Mesendoderm (in vitro differentiated cells): Measurements from ENCODE around the gene ORMDL1.

Experiments
- DNase-seq: peaks from one replicate; pipeline ENCODE4 v3.0.0; 2013
- H2AK5ac ChIP-seq: 2 replicates; pipeline ENCODE4 v1.6.1; 2013; ENCODE audit warnings: low read length, inconsistent platforms
- H2BK120ac ChIP-seq: 2 replicates; pipeline ENCODE4 v1.6.1; 2013; ENCODE audit warnings: low read depth, mild to moderate bottlenecking, low read length, moderate library complexity, mixed read lengths
- H2BK15ac ChIP-seq: replicated peaks from 2 replicates; pipeline ENCODE4 v1.6.1; 2013; ENCODE audit warnings: low read depth, mild to moderate bottlenecking, moderate library complexity
- H2BK5ac ChIP-seq: 2 replicates; pipeline ENCODE4 v1.6.1; 2013; ENCODE audit warnings: low read length, inconsistent platforms
- H3K18ac ChIP-seq: 2 replicates; pipeline ENCODE4 v1.6.1; 2013; ENCODE audit warnings: mild to moderate bottlenecking, low read length, mixed read lengths
- H3K23ac ChIP-seq: one replicate; pipeline ENCODE4 v1.6.1; 2013; ENCODE audit warnings: low read length
- H3K27ac ChIP-seq: 2 replicates; pipeline ENCODE4 v1.5.1; 2013; ENCODE audit warnings: low read depth, mild to moderate bottlenecking, inconsistent platforms, low read length, moderate library complexity
- H3K27me3 ChIP-seq: 2 replicates; pipeline ENCODE4 v1.6.1; 2013; ENCODE audit warnings: low read length, control low read depth, mild to moderate bottlenecking, inconsistent platforms; ENCODE audit not compliant: insufficient read depth, poor library complexity
- H3K36me3 ChIP-seq: 2 replicates; pipeline ENCODE4 v1.6.1; 2013; ENCODE audit warnings: low read length, inconsistent platforms; ENCODE audit not compliant: control insufficient read depth, insufficient read depth
- H3K4ac ChIP-seq: one replicate; pipeline ENCODE4 v1.6.1; 2013; ENCODE audit warnings: low read depth, mild to moderate bottlenecking, low read length, moderate library complexity
- H3K4me1 ChIP-seq: 2 replicates; pipeline ENCODE4 v1.6.1; 2013; ENCODE audit warnings: low read depth, low read length, inconsistent platforms; ENCODE audit not compliant: control insufficient read depth
- H3K4me2 ChIP-seq: 2 replicates; pipeline ENCODE4 v1.6.1; 2013; ENCODE audit warnings: low read length
- H3K4me3 ChIP-seq: 2 replicates; pipeline ENCODE4 v1.5.1; 2013; ENCODE audit warnings: mild to moderate bottlenecking, low read length
- H3K56ac ChIP-seq: one replicate; pipeline ENCODE4 v1.6.1; 2013; ENCODE audit warnings: low read length
- H3K79me1 ChIP-seq: 2 replicates; pipeline ENCODE4 v1.6.1; 2013; ENCODE audit warnings: low read length, inconsistent platforms
- H3K79me2 ChIP-seq: 2 replicates; pipeline ENCODE4 v1.6.1; 2013; ENCODE audit warnings: mild to moderate bottlenecking, low read length; ENCODE audit not compliant: control insufficient read depth, insufficient read depth
- H3K9ac ChIP-seq: 2 replicates; pipeline ENCODE4 v1.6.1; 2013; ENCODE audit warnings: low read length, inconsistent platforms
- H4K5ac ChIP-seq: one replicate; pipeline ENCODE4 v1.6.1; 2013; ENCODE audit warnings: low read length
- H4K8ac ChIP-seq: one replicate; pipeline ENCODE4 v1.6.1; 2013; ENCODE audit warnings: low read depth, mild to moderate bottlenecking, control low read depth, low read length, moderate library complexity
- WGBS: extraction: QIAGEN DNeasy Blood & Tissue Kit; methylation state at CpG from one replicate; pipeline ENCODE4 v1.1.7; 2013; ENCODE audit warnings: low lambda C conversion rate, missing lambda C conversion rate; ENCODE audit not compliant: insufficient coverage; ENCODE audit errors: extremely low coverage; 5-methylcytosine and 5-hydroxymethylcytosine counted together

The ORMDL1 gene

GRCh38 chr2:189729430-189729829 is 54.7 kb downstream of the ORMDL1 start:
- Histone ChIP-seq H2BK15ac (no peak overlapping the region), H2BK120ac (no peak overlapping the region), H3K18ac (no peak overlapping the region), H3K27ac (no peak overlapping the region), H3K4me3 (no peak overlapping the region), H3K9ac (no peak overlapping the region), H3K79me2 (no peaks in the 10 kb centered on the region), H3K4ac (no peak overlapping the region), H3K23ac (no peak overlapping the region), H3K4me1 (no peaks in the 10 kb centered on the region), H3K79me1 (no peaks in the 10 kb centered on the region), H4K5ac (no peak overlapping the region), H3K36me3 (no peaks in the 10 kb centered on the region), H3K4me2 (no peak overlapping the region), H2AK5ac (no peak overlapping the region), H4K8ac (no peak overlapping the region), H2BK5ac (no peak overlapping the region), H3K27me3 (no peaks in the 10 kb centered on the region), H3K56ac (no peak overlapping the region)
- no CpG with 5 or more reads among the region's 3 CpGs for WGBS
- no peak for DNase-seq

- H3K79me1 ChIP-seq: no peaks in the 10 kb centered on the region
- no peaks in the 10 kb centered on the region for H3K4me1 ChIP-seq
- H3K4me2 ChIP-seq: no peak overlapping the region
- no peak overlapping the region for H3K23ac ChIP-seq
- H2AK5ac ChIP-seq: no peak overlapping the region
- H3K4me3 ChIP-seq: no peak overlapping the region
- H3K56ac ChIP-seq: no peak overlapping the region
- no peak overlapping the region for H3K18ac ChIP-seq
- no peak overlapping the region for H3K27ac ChIP-seq
- no peak overlapping the region for H2BK120ac ChIP-seq
- no peak overlapping the region for H3K4ac ChIP-seq
- no peak overlapping the region for H3K9ac ChIP-seq
- H4K8ac ChIP-seq: no peak overlapping the region
- no peak for DNase-seq
- H4K5ac ChIP-seq: no peak overlapping the region
- no peaks in the 10 kb centered on the region for H3K36me3 ChIP-seq
- no peak overlapping the region for H2BK5ac ChIP-seq
- no peak overlapping the region for H2BK15ac ChIP-seq
- no peaks in the 10 kb centered on the region for H3K79me2 ChIP-seq
- no peaks in the 10 kb centered on the region for H3K27me3 ChIP-seq
Observed at GRCh38 chr2:189726849-189727248, 57.3 kb downstream of the ORMDL1 start.

- Histone ChIP-seq H4K5ac (no peak overlapping the region), H3K23ac (no peak overlapping the region), H3K4me1 (no peaks in the 10 kb centered on the region), H3K36me3 (no peaks in the 10 kb centered on the region), H3K56ac (no peak overlapping the region), H2AK5ac (no peak overlapping the region), H3K79me2 (no peaks in the 10 kb centered on the region), H2BK120ac (no peak overlapping the region), H3K27me3 (no peaks in the 10 kb centered on the region), H3K9ac (no peak overlapping the region), H3K4ac (no peak overlapping the region), H2BK5ac (no peak overlapping the region), H3K4me2 (no peak overlapping the region), H3K27ac (no peak overlapping the region), H3K18ac (no peak overlapping the region), H4K8ac (no peak overlapping the region), H3K79me1 (no peaks in the 10 kb centered on the region), H3K4me3 (no peak overlapping the region), H2BK15ac (no peak overlapping the region)
- no peak for DNase-seq
- WGBS: no CpG with 5 or more reads among the region's 1 CpG
Observed at GRCh38 chr2:189726271-189726670, 57.9 kb downstream of the ORMDL1 start.

GRCh38 chr2:189723192-189723591 is 60.9 kb downstream of the ORMDL1 start:
- H3K18ac ChIP-seq: no peak overlapping the region
- H4K8ac ChIP-seq: no peak overlapping the region
- H3K4ac ChIP-seq: no peak overlapping the region
- H2BK5ac ChIP-seq: no peak overlapping the region
- no peak overlapping the region for H3K23ac ChIP-seq
- no peak overlapping the region for H2BK15ac ChIP-seq
- H3K27me3 ChIP-seq: no peaks in the 10 kb centered on the region
- no peak for DNase-seq
- no peak overlapping the region for H2AK5ac ChIP-seq
- no peaks in the 10 kb centered on the region for H3K4me1 ChIP-seq
- H3K27ac ChIP-seq: no peak overlapping the region
- H3K4me2 ChIP-seq: no peak overlapping the region
- no peak overlapping the region for H2BK120ac ChIP-seq
- no peaks in the 10 kb centered on the region for H3K36me3 ChIP-seq
- H4K5ac ChIP-seq: no peak overlapping the region
- no peaks in the 10 kb centered on the region for H3K79me2 ChIP-seq
- no peaks in the 10 kb centered on the region for H3K79me1 ChIP-seq
- H3K9ac ChIP-seq: no peak overlapping the region
- no peak overlapping the region for H3K4me3 ChIP-seq
- H3K56ac ChIP-seq: no peak overlapping the region
